ENCODE results near the gene KRTAP4-11.

Gene KRTAP4-11

GRCh38 chr17:41133880-41134735, 15.9 kb upstream of the KRTAP4-11 start:
- Histone ChIP-seq H3K27ac (ENCODE audit: low read depth, low read length) (no peak overlapping the region), H2AFZ (ENCODE audit: low read depth, low read length, severe bottlenecking) (no peak overlapping the region)

GRCh38 chr17:41131979-41132378, 13.8 kb upstream of the KRTAP4-11 start:
- H3K4me2 ChIP-seq (ENCODE audit: low read depth, low read length, poor library complexity, severe bottlenecking), result no peak overlapping the region
- H3K9me3 ChIP-seq (ENCODE audit: insufficient read depth, low read length), result no peaks in the 10 kb centered on the region
- H3F3A ChIP-seq (ENCODE audit: insufficient read depth), result no peaks in the 10 kb centered on the region
- no peak overlapping the region for H3K9ac ChIP-seq (ENCODE audit: low read length)
- no peaks in the 10 kb centered on the region for H3K79me2 ChIP-seq (ENCODE audit: insufficient read depth, low read length)
- H3K27me3 ChIP-seq (ENCODE audit: low read length), result no peaks in the 10 kb centered on the region
- no peak overlapping the region for H3K27ac ChIP-seq (ENCODE audit: low read depth, low read length)
- no peak overlapping the region for H3K4me3 ChIP-seq (ENCODE audit: insufficient read depth, low read length, poor library complexity, severe bottlenecking)
- H3K36me3 ChIP-seq (ENCODE audit: low read length), result no peaks in the 10 kb centered on the region
- H2AFZ ChIP-seq (ENCODE audit: low read depth, low read length, severe bottlenecking), result no peak overlapping the region
- H3K9me2 ChIP-seq (replicated peaks; ENCODE audit: insufficient read depth, low read length), result no peaks in the 10 kb centered on the region
- H4K20me1 ChIP-seq (ENCODE audit: low read depth, low read length), result no peaks in the 10 kb centered on the region
- TF ChIP-seq EZH2phosphoT487 (conservative IDR thresholded peaks at IDR 0.05; ENCODE audit: low read length) (no peak), CTCF (IDR thresholded peaks at IDR 0.05; ENCODE audit: insufficient read depth, low read length, poor library complexity, severe bottlenecking) (no peak)

More at GRCh38 chr17:41133880-41134735, 15.9 kb upstream of the KRTAP4-11 start:
- TF ChIP-seq CTCF (IDR thresholded peaks at IDR 0.05; ENCODE audit: insufficient read depth, low read length, poor library complexity, severe bottlenecking) (no peak), EZH2phosphoT487 (conservative IDR thresholded peaks at IDR 0.05; ENCODE audit: low read length) (no peak)
- Histone ChIP-seq H3K4me3 (ENCODE audit: insufficient read depth, low read length, poor library complexity, severe bottlenecking) (no peak overlapping the region), H3K9ac (ENCODE audit: low read length) (no peak overlapping the region), H3K36me3 (ENCODE audit: low read length) (no peaks in the 10 kb centered on the region), H3K79me2 (ENCODE audit: insufficient read depth, low read length) (no peaks in the 10 kb centered on the region), H3K9me2 (replicated peaks; ENCODE audit: insufficient read depth, low read length) (no peaks in the 10 kb centered on the region), H3K4me2 (ENCODE audit: low read depth, low read length, poor library complexity, severe bottlenecking) (no peak overlapping the region), H3K9me3 (ENCODE audit: insufficient read depth, low read length) (no peaks in the 10 kb centered on the region), H3F3A (ENCODE audit: insufficient read depth) (no peaks in the 10 kb centered on the region), H4K20me1 (ENCODE audit: low read depth, low read length) (no peaks in the 10 kb centered on the region), H3K27me3 (ENCODE audit: low read length) (no peaks in the 10 kb centered on the region)

- TF ChIP-seq CTCF (IDR thresholded peaks at IDR 0.05; ENCODE audit: insufficient read depth, low read length, poor library complexity, severe bottlenecking), result no peak
- TF ChIP-seq EZH2phosphoT487 (conservative IDR thresholded peaks at IDR 0.05; ENCODE audit: low read length), result no peak
- no peak overlapping the region for H2AFZ ChIP-seq (ENCODE audit: low read depth, low read length, severe bottlenecking)
- H3K9me2 ChIP-seq (replicated peaks; ENCODE audit: insufficient read depth, low read length), result no peaks in the 10 kb centered on the region
- H3K27me3 ChIP-seq (ENCODE audit: low read length), result no peaks in the 10 kb centered on the region
- no peak overlapping the region for H3K27ac ChIP-seq (ENCODE audit: low read depth, low read length)
- H3F3A ChIP-seq (ENCODE audit: insufficient read depth), result no peaks in the 10 kb centered on the region
- H3K36me3 ChIP-seq (ENCODE audit: low read length), result no peaks in the 10 kb centered on the region
- 0 out of 2 replicates have a peak, but pooled peaks cover under 1% of the 10 kb centered on the region for H3K9me3 ChIP-seq (ENCODE audit: insufficient read depth, low read length)
- H3K79me2 ChIP-seq (ENCODE audit: insufficient read depth, low read length), result no peaks in the 10 kb centered on the region
- no peaks in the 10 kb centered on the region for H4K20me1 ChIP-seq (ENCODE audit: low read depth, low read length)
- H3K4me3 ChIP-seq (ENCODE audit: insufficient read depth, low read length, poor library complexity, severe bottlenecking), result no peak overlapping the region
- H3K9ac ChIP-seq (ENCODE audit: low read length), result no peak overlapping the region
- H3K4me2 ChIP-seq (ENCODE audit: low read depth, low read length, poor library complexity, severe bottlenecking), result no peak overlapping the region
These were observed 9.2 kb upstream of the KRTAP4-11 start for GRCh38 chr17:41127371-41127770.

Data from SU-DHL-6 (cell line).